Epithelial cell of esophagus (primary cell): ENCODE results near the gene DDX41.
A peak's percentile ranks its signal among the peaks of the same experiment; 100 is the strongest.

Experiments
- DNase-seq: peaks from one replicate; pipeline ENCODE4 v3.0.0; 2010; ENCODE audit warnings: low read depth
- H3K4me3 ChIP-seq: 2 replicates; pipeline ENCODE4 v1.5.1; 2011; ENCODE audit warnings: mild to moderate bottlenecking, low read length, control low read depth
- TF ChIP-seq, protein P1 (sequence below): IDR thresholded peaks from 2 replicates; pipeline ENCODE4 v1.5.1; 2011; ENCODE audit warnings: low read depth, mild to moderate bottlenecking, low read length, control low read depth, inconsistent platforms; ENCODE audit not compliant: insufficient read depth; ENCODE audit errors: missing control alignments

Gene DDX41

DNA sequence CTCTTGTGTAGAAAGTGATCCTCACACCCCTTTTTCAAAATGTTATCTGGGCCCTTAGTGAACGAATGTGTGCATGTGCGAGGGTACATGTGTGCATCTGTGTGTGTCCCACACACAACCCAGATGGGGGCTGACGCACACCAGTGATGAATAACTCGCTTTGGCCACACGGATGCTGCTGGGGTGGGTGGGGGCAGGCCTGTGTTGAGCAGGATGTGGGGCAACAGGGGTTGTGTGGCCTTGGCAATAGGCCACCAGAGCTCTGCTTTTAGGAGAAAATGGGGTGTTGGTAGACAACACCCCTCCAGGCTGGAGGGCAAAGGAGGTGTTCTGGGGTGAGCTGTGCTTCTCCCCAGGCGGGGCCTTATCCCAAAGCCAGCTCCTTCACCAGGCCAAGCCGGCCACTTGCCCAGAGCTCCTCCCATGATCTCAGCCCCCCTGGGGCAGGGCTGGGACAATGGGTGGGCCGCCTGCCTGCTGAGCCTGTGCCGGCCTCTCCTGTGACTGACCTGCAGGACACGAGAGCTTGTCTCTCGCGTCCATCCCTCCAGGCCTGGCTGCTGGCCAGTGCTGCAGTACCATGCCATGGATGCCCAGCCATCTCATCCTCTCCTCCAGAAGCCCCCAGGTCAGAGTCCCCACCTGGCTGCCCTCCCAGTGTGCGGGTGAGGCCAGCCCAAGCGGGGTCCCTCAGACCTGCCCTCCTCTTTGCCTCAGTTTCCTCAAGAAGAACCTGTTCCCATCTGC is 45.0 kb downstream of the DDX41 start:
- TF ChIP-seq, protein P1, sequence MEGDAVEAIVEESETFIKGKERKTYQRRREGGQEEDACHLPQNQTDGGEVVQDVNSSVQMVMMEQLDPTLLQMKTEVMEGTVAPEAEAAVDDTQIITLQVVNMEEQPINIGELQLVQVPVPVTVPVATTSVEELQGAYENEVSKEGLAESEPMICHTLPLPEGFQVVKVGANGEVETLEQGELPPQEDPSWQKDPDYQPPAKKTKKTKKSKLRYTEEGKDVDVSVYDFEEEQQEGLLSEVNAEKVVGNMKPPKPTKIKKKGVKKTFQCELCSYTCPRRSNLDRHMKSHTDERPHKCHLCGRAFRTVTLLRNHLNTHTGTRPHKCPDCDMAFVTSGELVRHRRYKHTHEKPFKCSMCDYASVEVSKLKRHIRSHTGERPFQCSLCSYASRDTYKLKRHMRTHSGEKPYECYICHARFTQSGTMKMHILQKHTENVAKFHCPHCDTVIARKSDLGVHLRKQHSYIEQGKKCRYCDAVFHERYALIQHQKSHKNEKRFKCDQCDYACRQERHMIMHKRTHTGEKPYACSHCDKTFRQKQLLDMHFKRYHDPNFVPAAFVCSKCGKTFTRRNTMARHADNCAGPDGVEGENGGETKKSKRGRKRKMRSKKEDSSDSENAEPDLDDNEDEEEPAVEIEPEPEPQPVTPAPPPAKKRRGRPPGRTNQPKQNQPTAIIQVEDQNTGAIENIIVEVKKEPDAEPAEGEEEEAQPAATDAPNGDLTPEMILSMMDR: no peak
- peak overlapping the region; percentile 63 for H3K4me3 ChIP-seq
- DNase-seq: no peak

GRCh38 chr5:177470759-177471536 is 45.8 kb downstream of the DDX41 start:
- peak; percentile 63 for DNase-seq
- no peak overlapping the region for H3K4me3 ChIP-seq
- TF ChIP-seq, protein P1: no peak

GRCh38 chr5:177469750-177470525 is 46.8 kb downstream of the DDX41 start:
- H3K4me3 ChIP-seq: no peak overlapping the region
- TF ChIP-seq, protein P1: no peak
- no peak for DNase-seq

GRCh38 chr5:177468685-177469628 is 47.8 kb downstream of the DDX41 start:
- TF ChIP-seq, protein P1: no peak
- DNase-seq: peak; percentile 82
- H3K4me3 ChIP-seq: no peak overlapping the region

DNA sequence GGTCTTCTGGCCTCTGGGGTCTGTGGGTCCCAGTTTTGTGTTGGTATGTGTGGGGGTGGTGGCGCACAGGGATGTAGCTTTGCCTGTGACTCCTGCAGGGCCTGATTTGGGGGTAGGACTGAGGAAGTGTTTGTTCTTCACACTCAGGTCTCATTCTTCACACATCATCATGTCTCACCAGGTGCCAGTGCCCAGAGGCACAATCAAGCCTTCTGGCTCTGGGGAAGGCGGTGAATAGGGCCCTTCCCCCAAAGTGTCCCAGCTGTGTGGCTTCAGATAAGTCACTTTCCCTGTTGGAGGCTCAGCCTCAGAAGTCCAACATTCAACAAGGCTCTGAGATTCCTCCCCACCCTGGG is 48.5 kb downstream of the DDX41 start:
- peak; percentile 74 for DNase-seq
- TF ChIP-seq, protein P1: no peak
- H3K4me3 ChIP-seq: no peak overlapping the region

DNA sequence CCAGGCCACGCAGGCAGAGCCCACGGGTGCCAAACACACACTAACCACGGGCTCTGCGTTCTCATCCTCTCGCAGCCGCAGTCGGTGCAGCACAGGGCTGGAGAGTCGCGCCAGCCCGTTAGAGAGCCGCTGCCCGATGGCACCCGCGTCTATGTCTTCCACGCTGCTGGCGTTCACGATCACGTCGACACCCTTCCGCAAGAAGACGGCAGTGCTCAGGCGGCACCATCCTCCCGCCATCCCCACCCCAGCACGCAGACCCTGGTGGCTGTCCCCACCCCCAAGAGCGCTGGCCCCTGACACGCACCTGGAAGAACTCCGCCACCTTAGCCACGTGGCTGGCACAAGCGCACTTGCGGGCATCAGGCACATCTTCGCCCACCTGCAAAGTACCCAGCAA is 49.3 kb downstream of the DDX41 start:
- no peak for DNase-seq
- TF ChIP-seq, protein P1: no peak
- no peak overlapping the region for H3K4me3 ChIP-seq
